Loucy (cell line): ENCODE data around the gene GIGYF1.

Source experiments
- H2AFZ ChIP-seq: fragments of 200-600 bp; sonication (generic); 2 replicates; pipeline ENCODE4 v1.6.0; 2016; ENCODE audit warnings: antibody characterized with exemption, mild to moderate bottlenecking, low read length, moderate library complexity
- H3F3A ChIP-seq: fragments of 200-600 bp; 2 replicates; pipeline ENCODE4 v1.6.0; 2016; ENCODE audit warnings: antibody characterized with exemption, low read depth, mild to moderate bottlenecking
- H3K27me3 ChIP-seq: fragments of 200-600 bp; sonication (generic); 2 replicates; pipeline ENCODE4 v1.6.1; 2014; ENCODE audit warnings: low read length, mild to moderate bottlenecking; ENCODE audit not compliant: insufficient read depth, poor library complexity, severe bottlenecking
- H3K36me3 ChIP-seq: fragments of 200-600 bp; sonication (generic); 2 replicates; pipeline ENCODE4 v1.6.1; 2016; ENCODE audit warnings: low read length; ENCODE audit not compliant: insufficient read depth
- H3K4me1 ChIP-seq: fragments of 200-600 bp; sonication (generic); 2 replicates; pipeline ENCODE4 v1.5.1; 2014; ENCODE audit warnings: low read length, mild to moderate bottlenecking; ENCODE audit not compliant: insufficient read depth, poor library complexity, severe bottlenecking
- H3K4me2 ChIP-seq: fragments of 200-600 bp; sonication (generic); 2 replicates; pipeline ENCODE4 v1.6.0; 2014; ENCODE audit warnings: antibody characterized with exemption, low read length, low read depth, mild to moderate bottlenecking; ENCODE audit not compliant: poor library complexity, severe bottlenecking
- H3K4me3 ChIP-seq: fragments of 200-600 bp; sonication (generic); 2 replicates; pipeline ENCODE4 v1.5.1; 2014; ENCODE audit warnings: low read length, mild to moderate bottlenecking, mixed read lengths; ENCODE audit not compliant: poor library complexity, severe bottlenecking
- H3K79me2 ChIP-seq: fragments of 200-600 bp; sonication (generic); 2 replicates; pipeline ENCODE4 v1.6.1; 2014; ENCODE audit warnings: low read length; ENCODE audit not compliant: insufficient read depth
- H3K9ac ChIP-seq: fragments of 200-600 bp; sonication (generic); 2 replicates; pipeline ENCODE4 v1.6.0; 2014; ENCODE audit warnings: mild to moderate bottlenecking, low read depth, low read length, moderate library complexity; ENCODE audit not compliant: poor library complexity, severe bottlenecking
- H3K9me2 ChIP-seq: fragments of 200-600 bp; sonication (generic); replicated peaks from 2 replicates; pipeline ENCODE4 v1.6.1; 2016; ENCODE audit warnings: low read depth, low read length, mixed read lengths
- H3K9me3 ChIP-seq: fragments of 200-600 bp; sonication (generic); 2 replicates; pipeline ENCODE4 v1.6.1; 2014; ENCODE audit warnings: mild to moderate bottlenecking, antibody characterized with exemption, low read length, low read depth; ENCODE audit not compliant: insufficient read depth
- H4K20me1 ChIP-seq: fragments of 200-600 bp; sonication (generic); 2 replicates; pipeline ENCODE4 v1.6.0; 2014; ENCODE audit warnings: antibody characterized with exemption, low read length, mild to moderate bottlenecking; ENCODE audit not compliant: insufficient read depth, poor library complexity, severe bottlenecking
- CTCF ChIP-seq: fragments of 200-600 bp; sonication (generic); conservative IDR thresholded peaks from 2 replicates; pipeline ENCODE4 v1.5.1; 2014; ENCODE audit warnings: mild to moderate bottlenecking, antibody characterized with exemption, low read length
- EZH2phosphoT487 ChIP-seq: fragments of 200-600 bp; IDR thresholded peaks from 2 replicates; pipeline ENCODE4 v1.6.1; 2018; ENCODE audit warnings: antibody characterized with exemption, mild to moderate bottlenecking, moderate library complexity, borderline replicate concordance

GIGYF1 gene

DNA sequence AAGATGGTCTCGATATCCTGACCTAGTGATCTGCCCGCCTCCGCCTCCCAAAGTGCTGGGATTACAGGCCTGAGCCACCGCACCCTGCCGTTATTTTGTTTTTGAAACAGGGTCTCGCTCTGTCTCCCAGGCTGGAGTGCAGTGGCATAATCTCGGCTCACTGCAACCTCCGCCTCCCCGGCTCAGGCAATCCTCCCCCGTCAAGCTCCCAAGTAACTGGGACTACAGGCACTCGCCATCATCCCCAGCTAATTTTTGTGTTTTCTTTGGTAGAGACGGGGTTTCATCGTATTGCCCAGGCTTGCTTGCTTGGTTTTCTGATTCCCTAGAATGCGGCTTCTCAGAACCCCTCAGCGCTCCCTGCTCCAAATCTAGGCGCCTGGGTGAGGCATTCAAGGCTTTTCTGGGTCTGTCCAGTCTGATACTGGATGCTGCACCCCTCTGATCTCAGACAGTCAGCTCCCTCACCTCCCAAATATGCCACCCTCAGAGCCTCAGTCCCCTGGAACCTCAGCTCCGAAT, 54.0 kb downstream of the GIGYF1 start:
- Histone ChIP-seq H3K4me1 (no peaks in the 10 kb centered on the region), H3K4me3 (no peak overlapping the region), H3F3A (no peaks in the 10 kb centered on the region), H4K20me1 (no peaks in the 10 kb centered on the region), H3K4me2 (no peak overlapping the region), H3K9me2 (no peaks in the 10 kb centered on the region), H3K36me3 (no peaks in the 10 kb centered on the region), H3K79me2 (no peaks in the 10 kb centered on the region), H3K9ac (no peak overlapping the region), H2AFZ (no peak overlapping the region), H3K9me3 (no peaks in the 10 kb centered on the region), H3K27me3 (no peaks in the 10 kb centered on the region)
- TF ChIP-seq EZH2phosphoT487 (no peak), CTCF (no peak)

DNA sequence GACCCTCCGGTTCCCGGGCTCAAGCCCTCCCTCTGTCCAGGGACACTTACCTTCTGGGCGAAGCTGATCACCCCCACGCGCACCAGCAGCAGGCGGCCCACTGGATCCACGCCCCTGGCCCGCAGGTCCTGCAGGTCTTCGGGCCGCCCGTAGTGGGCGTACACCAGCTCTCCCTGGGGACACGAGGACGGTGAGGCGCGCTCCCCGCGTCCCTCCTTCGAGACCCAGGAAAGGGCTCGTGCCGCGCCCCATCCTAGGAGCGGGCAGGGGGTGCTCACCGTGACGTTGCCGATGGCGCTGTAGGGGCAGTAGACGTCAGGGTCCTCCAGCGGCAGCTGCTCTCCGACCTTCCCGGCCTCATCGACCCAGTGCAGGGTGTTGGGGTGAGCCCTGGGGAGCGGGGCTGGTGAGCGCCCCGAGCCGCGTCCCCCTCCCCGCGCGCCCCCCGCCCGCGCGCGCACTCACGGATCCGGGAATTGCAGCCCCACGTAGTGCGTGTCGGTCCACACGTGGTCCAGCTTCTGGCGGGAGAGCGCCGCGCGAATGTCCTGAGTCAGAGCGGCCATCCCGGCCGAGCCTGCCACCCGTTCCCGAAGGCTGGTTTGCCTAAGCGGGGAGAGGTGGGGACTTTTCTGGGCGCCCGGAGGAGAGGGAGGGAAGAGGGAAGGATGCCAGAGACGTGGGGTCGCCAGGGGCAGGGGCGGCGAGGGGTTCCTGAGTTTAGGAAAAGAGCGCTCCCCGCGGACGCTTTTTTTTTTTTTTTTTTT, 60.9 kb downstream of the GIGYF1 start:
- Histone ChIP-seq H3F3A (no peaks in the 10 kb centered on the region; the same call in 1 of the 2 replicates), H3K79me2 (no peaks in the 10 kb centered on the region), H3K27me3 (no peaks in the 10 kb centered on the region), H3K9me3 (no peaks in the 10 kb centered on the region), H3K4me2 (peak overlapping the region; percentile 51), H3K9me2 (no peaks in the 10 kb centered on the region), H3K4me3 (peak overlapping the region; percentile 78), H3K4me1 (peaks cover 8% of the 10 kb centered on the region), H3K36me3 (no peaks in the 10 kb centered on the region), H4K20me1 (no peaks in the 10 kb centered on the region), H2AFZ (peak overlapping the region; percentile 90), H3K9ac (peak overlapping the region; percentile 77)
- TF ChIP-seq EZH2phosphoT487 (no peak), CTCF (peak; percentile 39)

- Histone ChIP-seq H3K4me1 (peaks cover 21% of the 10 kb centered on the region), H3K79me2 (peaks cover 8% of the 10 kb centered on the region; the same call in 1 of the 2 replicates), H2AFZ (no peak overlapping the region), H3K4me2 (no peak overlapping the region), H3K4me3 (no peak overlapping the region), H3K9me2 (no peaks in the 10 kb centered on the region), H3K27me3 (no peaks in the 10 kb centered on the region), H3K9me3 (no peaks in the 10 kb centered on the region), H3K9ac (no peak overlapping the region), H3K36me3 (no peaks in the 10 kb centered on the region), H4K20me1 (no peaks in the 10 kb centered on the region), H3F3A (no peaks in the 10 kb centered on the region; the same call in 1 of the 2 replicates)
- TF ChIP-seq EZH2phosphoT487 (no peak), CTCF (no peak)
Observed at GRCh38 chr7:100630066-100630465, 64.0 kb downstream of the GIGYF1 start.
